ENCODE data around the gene PELI2. TPM values are rescaled to one million over a fixed set of nuclear protein-coding genes. Genes with fewer than 3 reads are reported as not detected.

PELI2 gene
- total RNA-seq, 1 donor from 2014 or later, result 17.1 TPM

GRCh38 chr14:56147986-56148901 lies 30.0 kb downstream of the PELI2 start:
- H3K36me3 ChIP-seq, result no peaks in the 10 kb centered on the region
- intact Hi-C loops (cut with DNase I), result no loop called here
- H3K4me3 ChIP-seq, result no peak overlapping the region
- H3K4me1 ChIP-seq, result peaks cover 0 to 8% of the 10 kb centered on the region in 2 donors
- H3K27ac ChIP-seq, result no peak overlapping the region
- no peaks in the 10 kb centered on the region for H3K9me3 ChIP-seq
- no peak for TF ChIP-seq CTCF (IDR thresholded peaks at IDR 0.05)
- H3K27me3 ChIP-seq, result no peaks in the 10 kb centered on the region
- no peak for DNase-seq (ENCODE audit: low spot score in 2 of 2)

- Histone ChIP-seq H3K9me3 (no peaks in the 10 kb centered on the region), H3K36me3 (no peaks in the 10 kb centered on the region), H3K27me3 (no peaks in the 10 kb centered on the region), H3K4me3 (no peak overlapping the region), H3K4me1 (peaks cover 0 to 8% of the 10 kb centered on the region in 2 donors), H3K27ac (no peak overlapping the region)
- intact Hi-C loops (cut with DNase I), result no loop called here
- DNase-seq (ENCODE audit: low spot score in 2 of 2), result no peak
- TF ChIP-seq CTCF (IDR thresholded peaks at IDR 0.05), result no peak
Measured at GRCh38 chr14:56149151-56149550, 30.9 kb downstream of the PELI2 start.

- intact Hi-C loops (cut with DNase I), result no loop called here
- Histone ChIP-seq H3K27me3 (no peaks in the 10 kb centered on the region), H3K27ac (no peak overlapping the region), H3K4me3 (no peak overlapping the region), H3K36me3 (no peaks in the 10 kb centered on the region), H3K9me3 (no peaks in the 10 kb centered on the region), H3K4me1 (peaks cover 0 to 8% of the 10 kb centered on the region in 2 donors)
- DNase-seq (ENCODE audit: low spot score in 2 of 2), result no peak
- TF ChIP-seq CTCF (IDR thresholded peaks at IDR 0.05), result no peak
Measured at GRCh38 chr14:56149995-56150394, 31.8 kb downstream of the PELI2 start.

- Histone ChIP-seq H3K4me3 (no peak overlapping the region), H3K27ac (no peak overlapping the region), H3K27me3 (no peaks in the 10 kb centered on the region), H3K4me1 (peaks cover 0 to 6% of the 10 kb centered on the region in 2 donors), H3K9me3 (no peaks in the 10 kb centered on the region), H3K36me3 (no peaks in the 10 kb centered on the region)
- TF ChIP-seq CTCF (IDR thresholded peaks at IDR 0.05), result no peak
- intact Hi-C loops (cut with DNase I), result no loop called here
- no peak for DNase-seq (ENCODE audit: low spot score in 2 of 2)
Measured at GRCh38 chr14:56150645-56151345, 32.6 kb downstream of the PELI2 start.

GRCh38 chr14:56152221-56152620 lies 34.0 kb downstream of the PELI2 start:
- Histone ChIP-seq H3K9me3 (no peaks in the 10 kb centered on the region), H3K27ac (no peak overlapping the region), H3K36me3 (no peaks in the 10 kb centered on the region), H3K27me3 (no peaks in the 10 kb centered on the region), H3K4me1 (peaks cover 0 to 6% of the 10 kb centered on the region in 2 donors), H3K4me3 (no peak overlapping the region)
- TF ChIP-seq CTCF (IDR thresholded peaks at IDR 0.05), result no peak
- intact Hi-C loops (cut with DNase I), result no loop called here
- no peak for DNase-seq (ENCODE audit: low spot score in 2 of 2)

Measured in ascending aorta (tissue), 2 donors.